HG03342 (cell line): ENCODE data around the gene FBXL14.

Experiments used
- ATAC-seq: cut with Tn5 transposase; IDR thresholded peaks from one replicate; pipeline ENCODE4 v1.9.1; 2021; ENCODE audit warnings: mild to moderate bottlenecking, moderate library complexity; ENCODE audit not compliant: unreplicated experiment

FBXL14 gene, protein sequence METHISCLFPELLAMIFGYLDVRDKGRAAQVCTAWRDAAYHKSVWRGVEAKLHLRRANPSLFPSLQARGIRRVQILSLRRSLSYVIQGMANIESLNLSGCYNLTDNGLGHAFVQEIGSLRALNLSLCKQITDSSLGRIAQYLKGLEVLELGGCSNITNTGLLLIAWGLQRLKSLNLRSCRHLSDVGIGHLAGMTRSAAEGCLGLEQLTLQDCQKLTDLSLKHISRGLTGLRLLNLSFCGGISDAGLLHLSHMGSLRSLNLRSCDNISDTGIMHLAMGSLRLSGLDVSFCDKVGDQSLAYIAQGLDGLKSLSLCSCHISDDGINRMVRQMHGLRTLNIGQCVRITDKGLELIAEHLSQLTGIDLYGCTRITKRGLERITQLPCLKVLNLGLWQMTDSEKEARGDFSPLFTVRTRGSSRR

DNA sequence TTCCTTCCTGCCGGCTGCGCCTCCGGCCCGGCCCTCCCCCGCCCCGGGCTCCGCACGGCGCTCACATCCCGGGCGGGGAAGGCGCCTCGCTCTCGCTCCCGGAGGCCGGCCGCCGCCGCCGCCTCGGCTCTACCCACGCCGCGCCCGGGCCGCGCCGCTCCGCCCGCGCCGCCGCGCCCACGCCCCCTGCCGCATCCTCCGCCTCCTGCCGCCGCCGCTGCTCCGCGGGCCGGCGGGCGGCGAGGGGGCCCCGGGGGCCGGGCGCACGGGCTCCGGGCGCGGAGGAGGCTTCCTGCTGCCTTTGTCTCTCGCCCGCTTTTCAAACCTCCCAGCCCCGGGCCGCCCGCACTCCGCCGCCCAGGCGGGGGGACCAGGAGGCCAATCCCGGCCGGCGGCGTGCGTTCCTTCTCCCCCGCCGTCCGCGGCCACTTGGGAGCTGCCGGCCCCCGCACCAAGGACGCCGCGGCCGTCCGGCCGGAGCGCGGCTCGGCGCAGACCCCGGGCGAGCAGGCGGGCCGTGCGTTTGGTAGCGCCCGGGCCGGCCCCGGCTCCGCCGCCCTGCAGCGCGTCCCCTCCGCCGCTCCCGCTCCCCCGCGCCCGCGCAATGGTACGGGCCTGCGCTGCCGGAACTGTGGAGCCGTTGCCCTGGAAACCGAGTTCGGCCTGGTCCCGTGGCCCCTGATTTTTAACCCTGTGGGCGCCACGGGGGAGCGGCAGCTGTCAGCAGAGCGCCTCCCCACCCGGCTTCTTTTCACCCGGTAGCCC is at the start of gene FBXL14:
TSS of gene FBXL14 (minus strand) at position 321 of the 765 bp plus-strand sequence. CDS start 515 bp downstream, outside the sequence.
- ATAC-seq: peak; percentile 59

DNA sequence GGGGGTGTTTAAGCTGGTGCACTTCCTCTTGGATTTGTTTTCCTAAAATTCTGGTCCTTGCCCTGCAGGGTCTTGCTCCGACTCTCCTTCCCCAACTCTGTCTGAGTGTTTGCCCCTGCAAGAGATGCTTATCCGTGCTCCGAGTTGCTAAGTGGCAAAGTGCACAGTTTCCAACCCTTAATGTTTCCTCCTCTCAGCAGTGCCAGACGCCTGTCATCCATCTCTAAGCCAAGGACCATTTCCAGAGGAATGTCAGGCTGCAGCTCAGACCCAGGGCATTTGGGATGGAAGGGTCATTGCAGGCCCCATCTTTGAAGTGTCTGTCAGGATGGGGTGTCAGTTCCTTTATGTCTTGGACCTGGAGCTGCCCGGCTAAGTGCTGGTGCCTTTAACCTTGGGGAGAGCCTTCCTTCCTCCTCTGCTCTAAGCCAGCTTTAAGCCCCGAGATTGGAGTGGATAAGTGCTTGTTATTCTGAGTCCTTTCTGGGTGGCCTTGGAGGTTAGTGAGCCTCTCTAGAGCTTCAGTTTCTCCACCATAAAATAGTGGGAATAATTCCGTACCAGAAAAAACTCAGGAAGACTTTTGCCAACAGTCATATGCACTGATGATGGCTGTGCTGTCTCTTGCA is 49.6 kb upstream of the FBXL14 start:
- no peak for ATAC-seq

GRCh38 chr12:1643043-1643442 is 48.7 kb upstream of the FBXL14 start:
- ATAC-seq: no peak

GRCh38 chr12:1642513-1642912 is 48.1 kb upstream of the FBXL14 start:
- no peak for ATAC-seq

GRCh38 chr12:1640328-1641234 is 46.2 kb upstream of the FBXL14 start:
- ATAC-seq: no peak

DNA sequence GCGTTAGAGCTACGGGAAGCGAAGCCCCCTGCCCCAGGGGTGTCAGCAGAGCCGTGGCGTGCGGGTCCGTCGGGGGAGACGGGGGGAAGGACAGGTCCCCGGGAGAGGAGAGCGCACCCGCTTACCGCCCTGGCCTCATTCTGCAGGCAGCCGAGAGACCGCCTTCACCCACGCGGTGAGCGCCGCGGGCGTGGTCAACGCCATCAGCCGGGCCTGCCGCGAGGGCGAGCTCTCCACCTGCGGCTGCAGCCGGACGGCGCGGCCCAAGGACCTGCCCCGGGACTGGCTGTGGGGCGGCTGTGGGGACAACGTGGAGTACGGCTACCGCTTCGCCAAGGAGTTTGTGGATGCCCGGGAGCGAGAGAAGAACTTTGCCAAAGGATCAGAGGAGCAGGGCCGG is 45.2 kb upstream of the FBXL14 start:
- no peak for ATAC-seq

GRCh38 chr12:1638203-1638602 is 43.8 kb upstream of the FBXL14 start:
- no peak for ATAC-seq

- no peak for ATAC-seq
Observed at GRCh38 chr12:1635301-1636095, 41.1 kb upstream of the FBXL14 start.

DNA sequence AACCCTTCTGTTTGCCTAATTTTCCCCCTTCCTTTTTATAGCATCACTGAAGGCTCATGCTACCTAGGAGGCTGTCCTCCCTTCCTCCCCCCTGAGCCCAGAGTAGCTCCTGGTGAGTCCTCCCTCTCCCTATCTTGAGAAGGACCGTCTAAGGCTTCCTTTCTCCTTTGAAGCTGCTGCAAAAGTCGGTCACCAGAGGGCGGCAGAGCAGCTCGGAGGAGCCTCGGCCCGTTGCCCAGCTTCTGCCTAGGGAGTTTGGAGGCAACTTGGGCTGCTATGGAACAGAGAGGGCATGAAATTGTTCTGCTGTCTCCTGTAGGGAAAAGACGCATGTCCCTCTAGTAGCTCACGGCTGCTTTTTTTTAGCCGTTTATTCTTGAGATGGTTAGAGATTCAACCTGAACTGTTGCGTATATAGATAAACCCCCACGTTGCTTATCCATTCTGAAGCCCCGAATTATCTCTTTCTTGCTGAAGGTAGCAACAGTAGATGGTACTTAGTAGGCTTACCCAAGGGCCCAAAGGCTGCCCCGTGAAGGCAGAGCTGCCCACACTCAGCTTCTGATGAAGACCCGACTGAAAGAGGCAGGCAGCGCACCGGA is 40.3 kb upstream of the FBXL14 start:
- no peak for ATAC-seq

DNA sequence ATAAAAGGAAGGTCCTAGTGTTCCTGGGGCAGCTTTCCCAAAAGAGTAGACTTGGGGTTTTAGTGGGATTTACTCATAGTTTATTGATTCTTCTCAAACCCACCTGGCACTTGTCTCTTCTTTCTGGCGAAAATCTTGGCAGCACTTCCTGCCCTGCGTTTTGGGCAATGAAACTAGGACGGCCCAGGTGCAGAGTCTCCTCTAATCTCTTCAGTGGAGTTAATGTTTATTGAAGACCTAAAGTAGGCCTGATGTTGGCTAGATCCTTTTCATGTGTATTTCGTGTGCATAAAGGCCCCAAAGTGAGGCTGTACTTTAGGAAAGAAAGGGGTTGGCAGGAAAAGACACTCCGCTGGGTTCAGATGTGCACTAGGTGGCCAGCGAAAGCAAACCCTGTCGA is 39.8 kb upstream of the FBXL14 start:
- no peak for ATAC-seq

DNA sequence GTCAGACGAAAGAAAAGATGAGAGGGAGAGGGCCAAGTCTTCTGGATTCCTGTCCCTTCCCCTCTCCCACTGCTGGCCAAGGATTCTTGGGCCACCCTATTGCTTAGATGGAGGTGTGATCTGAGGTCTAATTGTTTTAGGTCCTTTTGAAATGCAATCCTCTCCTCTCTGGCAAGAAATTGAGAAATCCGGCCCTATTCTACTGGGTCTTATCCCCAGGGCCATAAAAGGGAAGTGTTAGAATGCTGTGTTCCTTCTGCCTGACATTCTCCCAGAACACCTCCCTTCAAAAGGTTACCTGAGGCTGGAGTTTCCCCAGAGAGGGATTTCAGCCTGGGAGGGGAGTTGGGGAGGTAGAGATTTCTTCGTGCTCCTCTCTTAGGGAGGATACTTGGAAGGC is 39.1 kb upstream of the FBXL14 start:
- no peak for ATAC-seq

- ATAC-seq: no peak
Observed at GRCh38 chr12:1632702-1633101, 38.3 kb upstream of the FBXL14 start.

- ATAC-seq: no peak
Observed at GRCh38 chr12:1630827-1631591, 36.6 kb upstream of the FBXL14 start.

GRCh38 chr12:1630133-1630826 is 35.9 kb upstream of the FBXL14 start:
- no peak for ATAC-seq

- ATAC-seq: no peak
Observed at GRCh38 chr12:1629338-1630132, 35.2 kb upstream of the FBXL14 start.

DNA sequence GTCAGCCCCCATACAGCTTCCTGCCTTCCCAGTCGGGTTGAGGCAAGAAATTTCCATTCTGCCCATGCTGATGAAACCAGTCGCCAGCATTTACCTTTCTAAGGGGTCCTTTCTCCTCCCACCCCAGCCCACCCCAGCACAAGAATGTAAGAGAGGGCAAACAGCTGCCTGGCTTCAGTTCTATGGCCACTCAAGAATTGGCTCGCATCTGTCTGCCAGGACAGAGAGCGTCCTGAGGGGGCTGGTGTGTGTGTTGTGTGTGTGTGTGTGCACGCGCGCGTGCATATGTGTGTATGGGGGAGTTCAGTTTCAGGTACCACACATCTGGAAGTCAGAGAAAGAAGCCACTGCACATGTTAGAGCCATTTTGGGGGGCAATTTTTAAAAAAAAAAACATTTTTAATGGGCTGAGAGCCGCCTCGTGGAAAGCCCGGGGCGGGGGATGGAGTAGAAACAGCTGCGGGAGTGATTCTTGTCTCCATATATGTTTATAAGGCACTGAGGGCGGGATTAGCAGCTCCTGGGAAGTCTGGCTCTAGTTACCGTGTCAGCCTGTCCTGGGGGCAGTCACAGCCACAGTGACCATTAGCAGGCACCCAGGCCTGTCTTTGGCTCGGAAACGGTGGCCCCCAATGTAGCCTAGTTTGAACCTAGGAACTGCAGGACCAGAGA is 34.4 kb upstream of the FBXL14 start, which contains the start of gene WNT5B:
TSS of gene WNT5B (plus strand) at position 566 of the 672 bp plus-strand sequence. CDS start 2,124 bp downstream, outside the sequence.
- no peak for ATAC-seq

DNA sequence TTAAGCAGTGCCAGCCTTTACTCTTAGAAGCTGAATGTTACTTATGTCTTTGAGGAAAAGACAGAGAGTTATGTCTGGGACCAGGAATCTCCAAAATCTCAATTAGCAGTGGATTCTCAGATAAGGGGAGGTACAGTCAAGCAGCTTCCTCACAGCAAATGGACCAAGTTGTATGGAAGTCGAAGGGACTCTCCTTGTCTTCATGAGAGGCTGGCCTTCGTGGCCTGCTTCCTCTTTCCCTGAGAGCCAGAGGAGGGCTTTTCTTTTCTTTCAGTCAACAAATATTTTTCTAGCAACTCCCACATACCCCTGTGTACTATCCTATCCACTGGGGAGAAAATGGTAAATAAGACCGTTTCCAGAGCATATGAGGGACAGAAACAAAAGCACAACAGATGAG is 28.0 kb upstream of the FBXL14 start:
- no peak for ATAC-seq
